H1 (cell line): Measurements from ENCODE around the gene DOHH. TPM values are rescaled to one million over a fixed set of nuclear protein-coding genes. Genes with fewer than 3 reads are reported as not detected.

Experiments used
- EZH2 ChIP-seq: fragments of 200-600 bp; sonication (generic); IDR thresholded peaks from 2 replicates; pipeline ENCODE4 v1.7.1; 2012; ENCODE audit warnings: low read depth, mild to moderate bottlenecking, moderate library complexity, low read length, inconsistent platforms; ENCODE audit not compliant: severe bottlenecking
- polyA plus RNA-seq, 7 experiments: library from polyadenylated mRNA; depleted of rRNA in 3 of 7; stranded (reverse) in 5 of 7; unstranded in 2 of 7; fragments of >200 nt in 5 of 7; fragments of 200-250 nt in 2 of 7; gene quantifications; 1 replicate in 5 of 7; 2 replicates in 1 of 7; 4 replicates in 1 of 7; pipeline versions ENCODE4 v1.2.1 to v1.2.3, GENCODE V29; 2011 to 2013; ENCODE audit warnings: missing spikeins in 2 of 7, mixed read lengths in 2 of 7
- total RNA-seq: library from RNA; stranded (reverse); fragmentation: NEBNext Ultra II Directional; extraction: Animal tissue kit (Norgen Biotek cat#: 25700); gene quantifications from 2 replicates; pipeline ENCODE4 v1.2.1, GENCODE V29; 2021

DOHH gene
- total and polyA plus RNA-seq, 2 of the 8 experiments (the other 6 are each of a cell fraction or from before 2014, with no cell fraction given), result 7.3 to 17.7 TPM

DNA sequence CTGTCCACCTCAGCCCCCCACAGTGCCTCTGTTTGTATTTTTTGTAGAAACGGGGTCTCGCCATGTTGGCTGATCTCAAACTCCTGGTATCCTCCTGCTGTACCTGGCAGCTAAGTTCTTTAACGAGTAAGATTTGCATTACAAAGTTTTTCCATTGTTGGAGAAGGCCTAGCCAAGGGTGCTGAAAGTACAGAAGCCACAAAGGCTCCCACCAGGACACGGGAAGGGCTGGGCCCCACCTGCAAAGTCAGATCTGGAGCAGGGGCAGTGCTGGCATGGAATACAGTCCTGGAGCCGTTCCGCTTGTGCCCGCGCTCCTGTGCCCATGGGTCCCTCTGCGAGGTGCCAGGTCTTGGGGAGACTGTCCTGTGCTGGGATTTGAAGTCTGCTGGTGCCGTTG, 17.8 kb upstream of the DOHH start (continued):
- no peak for TF ChIP-seq EZH2
